H1 (cell line): ENCODE data around the gene HAGH. TPM values are rescaled to one million over a fixed set of nuclear protein-coding genes. Genes with fewer than 3 reads are reported as not detected.

Experiments used
- CTCF ChIA-PET: fragments of 300-600 bp; sonication (Branson Sonifier 250); formaldehyde crosslinking; loops from one replicate; lab custom pipeline; 2021; ENCODE audit not compliant: partially characterized antibody; lab: Charles Lee
- POLR2A ChIA-PET: fragments of 300-600 bp; sonication (Branson Sonifier 250); formaldehyde crosslinking; loops from one replicate; lab custom pipeline; 2021; ENCODE audit warnings: inconsistent platforms; ENCODE audit not compliant: partially characterized antibody; lab: Charles Lee
- DNase-seq, 2 experiments: peaks; one replicate each; pipeline versions ENCODE4 v3.0.0 to v3.0.0-alpha.2; 2010 to 2022; ENCODE audit warnings: low spot score in 2 of 2, low read depth in 1 of 2, mixed read lengths in 1 of 2
- FAIRE-seq: peaks from 2 replicates; lab custom pipeline; 2011; peaks lifted over from hg19 to GRCh38; lab: Jason Lieb, UNC
- H2AFZ ChIP-seq: 2 replicates; pipeline ENCODE4 v1.8.1; 2012; ENCODE audit warnings: low read length, inconsistent platforms
- H2AK5ac ChIP-seq: 2 replicates; pipeline ENCODE4 v1.6.1; 2013; ENCODE audit warnings: low read depth, low read length
- H2BK120ac ChIP-seq: replicated peaks from 2 replicates; pipeline ENCODE3; 2013; ENCODE audit warnings: low read depth, low read length, inconsistent platforms
- H2BK12ac ChIP-seq: 2 replicates; pipeline ENCODE4 v1.6.1; 2013; ENCODE audit warnings: low read depth, low read length
- H2BK15ac ChIP-seq: 2 replicates; pipeline ENCODE4 v1.6.1; 2013; ENCODE audit warnings: low read length
- H2BK20ac ChIP-seq: 2 replicates; pipeline ENCODE4 v1.6.1; 2013; ENCODE audit warnings: low read length
- H2BK5ac ChIP-seq: 2 replicates; pipeline ENCODE4 v1.6.1; 2013; ENCODE audit warnings: low read depth, low read length
- H3K14ac ChIP-seq: 2 replicates; pipeline ENCODE4 v1.6.1; 2013; ENCODE audit warnings: inconsistent platforms; ENCODE audit not compliant: insufficient read length
- H3K18ac ChIP-seq: 2 replicates; pipeline ENCODE4 v1.6.1; 2013; ENCODE audit warnings: low read length; ENCODE audit errors: extremely low read depth
- H3K23ac ChIP-seq: 2 replicates; pipeline ENCODE4 v1.6.1; 2013; ENCODE audit warnings: inconsistent platforms; ENCODE audit not compliant: insufficient read length
- H3K23me2 ChIP-seq: 2 replicates; pipeline ENCODE4 v1.6.1; 2013; ENCODE audit warnings: low read depth, low read length
- H3K27ac ChIP-seq: 2 replicates; pipeline ENCODE4 v1.6.1; 2011; ENCODE audit warnings: low read depth, low read length, inconsistent platforms
- H3K27me3 ChIP-seq, 4 experiments: replicated peaks in 1 of 4; 1 replicate in 1 of 4; 2 replicates in 3 of 4; pipeline versions ENCODE4 v1.6.1 to v1.8.1; 2011 to 2013; ENCODE audit warnings: low read length in 3 of 4, mild to moderate bottlenecking in 3 of 4, inconsistent platforms in 2 of 4, mixed read lengths in 2 of 4, moderate library complexity in 1 of 4; ENCODE audit not compliant: control insufficient read depth in 3 of 4, insufficient read depth in 3 of 4; ENCODE audit errors: extremely low read depth in 1 of 4
- H3K36me3 ChIP-seq, 4 experiments: 2 replicates each; pipeline versions ENCODE4 v1.6.1 to v1.8.1; 2011 to 2013; ENCODE audit warnings: mild to moderate bottlenecking in 4 of 4, low read length in 3 of 4, moderate library complexity in 2 of 4, control low read depth in 1 of 4, inconsistent platforms in 1 of 4; ENCODE audit not compliant: insufficient read depth in 4 of 4, control insufficient read depth in 2 of 4
- H3K4ac ChIP-seq: replicated peaks from 2 replicates; pipeline ENCODE3; 2013; ENCODE audit warnings: low read length, low read depth, mixed read lengths, inconsistent platforms; ENCODE audit not compliant: insufficient read length
- H3K4me1 ChIP-seq, 4 experiments: replicated peaks in 1 of 4; 1 replicate in 1 of 4; 2 replicates in 3 of 4; pipeline versions ENCODE4 v1.6.1 to v1.8.1; 2011 to 2013; ENCODE audit warnings: low read length in 3 of 4, inconsistent platforms in 2 of 4, mixed read lengths in 1 of 4; ENCODE audit not compliant: insufficient read depth in 4 of 4, control insufficient read depth in 3 of 4
- H3K4me2 ChIP-seq, 2 experiments: 2 replicates each; pipeline versions ENCODE4 v1.6.1 to v1.8.1; 2011 to 2013; ENCODE audit warnings: low read depth in 2 of 2, low read length in 2 of 2, control low read depth in 1 of 2, inconsistent platforms in 1 of 2, mild to moderate bottlenecking in 1 of 2; ENCODE audit not compliant: insufficient read depth in 1 of 2
- H3K4me3 ChIP-seq, 4 experiments: fragments of 200-600, 300-600 bp in 1 of 4; sonication (generic), shearing (Covaris generic), sonication (Bioruptor Twin) in 1 of 4; 2 replicates each; pipeline versions ENCODE4 v1.5.1 to v1.8.1; 2011 to 2016; ENCODE audit warnings: low read length in 4 of 4, low read depth in 3 of 4, control low read depth in 2 of 4, inconsistent platforms in 2 of 4, mild to moderate bottlenecking in 2 of 4, mixed read lengths in 1 of 4, moderate library complexity in 1 of 4; ENCODE audit not compliant: insufficient read depth in 2 of 4; ENCODE audit errors: extremely low read depth in 1 of 4
- H3K56ac ChIP-seq: replicated peaks from 2 replicates; pipeline ENCODE3; 2013; ENCODE audit warnings: low read depth, mild to moderate bottlenecking, mixed read lengths, low read length, inconsistent platforms; ENCODE audit not compliant: insufficient read length
- H3K79me1 ChIP-seq: 2 replicates; pipeline ENCODE4 v1.6.1; 2013; ENCODE audit warnings: low read depth, low read length, control low read depth
- H3K79me2 ChIP-seq, 2 experiments: 2 replicates each; pipeline versions ENCODE4 v1.6.1 to v1.8.1; 2012 to 2013; ENCODE audit warnings: low read length in 2 of 2, mild to moderate bottlenecking in 2 of 2, inconsistent platforms in 1 of 2; ENCODE audit not compliant: insufficient read depth in 2 of 2, control insufficient read depth in 1 of 2
- H3K9ac ChIP-seq, 4 experiments: replicated peaks in 1 of 4; 1 replicate in 1 of 4; 2 replicates in 3 of 4; pipeline versions ENCODE4 v1.6.1 to v1.8.1; 2011 to 2013; ENCODE audit warnings: low read depth in 3 of 4, low read length in 3 of 4, control low read depth in 2 of 4, mild to moderate bottlenecking in 2 of 4, moderate library complexity in 2 of 4, inconsistent platforms in 1 of 4; ENCODE audit errors: extremely low read depth in 1 of 4
- H3K9me3 ChIP-seq, 2 experiments: 2 replicates each; pipeline versions ENCODE4 v1.6.1 to v1.8.1; 2012 to 2013; ENCODE audit warnings: mild to moderate bottlenecking in 2 of 2, moderate library complexity in 2 of 2, control low read depth in 1 of 2, inconsistent platforms in 1 of 2, low read depth in 1 of 2, low read length in 1 of 2, mixed read lengths in 1 of 2; ENCODE audit not compliant: insufficient read depth in 2 of 2
- H4K20me1 ChIP-seq, 2 experiments: replicated peaks in 1 of 2; 2 replicates each; pipeline versions ENCODE3 to v1.8.1; 2011 to 2013; ENCODE audit warnings: inconsistent platforms in 2 of 2, low read length in 2 of 2, mild to moderate bottlenecking in 1 of 2; ENCODE audit not compliant: insufficient read depth in 2 of 2, control insufficient read depth in 1 of 2
- H4K5ac ChIP-seq: 2 replicates; pipeline ENCODE4 v1.6.1; 2013; ENCODE audit warnings: low read length, low read depth, mixed read lengths, inconsistent platforms; ENCODE audit not compliant: insufficient read length
- H4K8ac ChIP-seq: 2 replicates; pipeline ENCODE4 v1.8.0; 2013; ENCODE audit warnings: mild to moderate bottlenecking, moderate library complexity, low read length, inconsistent platforms; ENCODE audit not compliant: insufficient read depth; ENCODE audit errors: extremely low read depth
- H4K91ac ChIP-seq: replicated peaks from 2 replicates; pipeline ENCODE3; 2013; ENCODE audit warnings: low read length, mixed read lengths, inconsistent platforms; ENCODE audit not compliant: insufficient read length
- BCL11A ChIP-seq, 2 experiments: IDR thresholded peaks; one replicate each; pipeline ENCODE4 v1.6.1; 2011; ENCODE audit warnings: low read depth in 2 of 2, low read length in 2 of 2, mild to moderate bottlenecking in 2 of 2
- GTF2F1 ChIP-seq: IDR thresholded peaks from 2 replicates; pipeline ENCODE4 v1.6.1; 2012; ENCODE audit warnings: low read depth, low read length, improper control_type of control experiment, borderline replicate concordance
- JUND ChIP-seq: IDR thresholded peaks from 2 replicates; pipeline ENCODE4 v1.6.1; 2011; ENCODE audit warnings: mild to moderate bottlenecking, improper control_type of control experiment, low read length
- POLR2AphosphoS5 ChIP-seq: IDR thresholded peaks from 2 replicates; pipeline ENCODE4 v1.6.1; 2011; ENCODE audit warnings: low read depth, low read length
- RFX5 ChIP-seq: IDR thresholded peaks from 2 replicates; pipeline ENCODE4 v1.6.1; 2011; ENCODE audit warnings: low read depth, low read length, improper control_type of control experiment, borderline replicate concordance
- RXRA ChIP-seq: IDR thresholded peaks from 2 replicates; pipeline ENCODE4 v1.6.1; 2011; ENCODE audit warnings: low read depth, mild to moderate bottlenecking, low read length, moderate library complexity; ENCODE audit not compliant: insufficient read depth
- ZNF274 ChIP-seq: IDR thresholded peaks from 2 replicates; pipeline ENCODE4 v1.7.0; 2012; ENCODE audit warnings: low read length, borderline replicate concordance; ENCODE audit errors: extremely low read depth
- WGBS, 2 experiments: shearing (Covaris generic) in 1 of 2; methylation state at CpG; one replicate each; pipeline versions ENCODE4 v1.1.6 to v1.1.7; 2013 to 2015; ENCODE audit warnings: low lambda C conversion rate in 2 of 2, mixed read lengths in 2 of 2, inconsistent platforms in 1 of 2, low coverage in 1 of 2, missing lambda C conversion rate in 1 of 2; ENCODE audit not compliant: insufficient replicate concordance in 2 of 2, insufficient coverage in 1 of 2, insufficient read length in 1 of 2; ENCODE audit errors: extremely low coverage in 1 of 2, missing lambda C conversion rate in 1 of 2; 5-methylcytosine and 5-hydroxymethylcytosine counted together
- polyA plus RNA-seq, 7 experiments: library from polyadenylated mRNA; depleted of rRNA in 3 of 7; stranded (reverse) in 5 of 7; unstranded in 2 of 7; fragments of >200 nt in 5 of 7; fragments of 200-250 nt in 2 of 7; gene quantifications; 1 replicate in 5 of 7; 2 replicates in 1 of 7; 4 replicates in 1 of 7; pipeline versions ENCODE4 v1.2.1 to v1.2.3, GENCODE V29; 2011 to 2013; ENCODE audit warnings: missing spikeins in 2 of 7, mixed read lengths in 2 of 7
- total RNA-seq: library from RNA; stranded (reverse); fragmentation: NEBNext Ultra II Directional; extraction: Animal tissue kit (Norgen Biotek cat#: 25700); gene quantifications from 2 replicates; pipeline ENCODE4 v1.2.1, GENCODE V29; 2021

Gene HAGH
- total and polyA plus RNA-seq, 2 of the 8 experiments (the other 6 are each of a cell fraction or from before 2014, with no cell fraction given) = 28.7 to 40.6 TPM

DNA sequence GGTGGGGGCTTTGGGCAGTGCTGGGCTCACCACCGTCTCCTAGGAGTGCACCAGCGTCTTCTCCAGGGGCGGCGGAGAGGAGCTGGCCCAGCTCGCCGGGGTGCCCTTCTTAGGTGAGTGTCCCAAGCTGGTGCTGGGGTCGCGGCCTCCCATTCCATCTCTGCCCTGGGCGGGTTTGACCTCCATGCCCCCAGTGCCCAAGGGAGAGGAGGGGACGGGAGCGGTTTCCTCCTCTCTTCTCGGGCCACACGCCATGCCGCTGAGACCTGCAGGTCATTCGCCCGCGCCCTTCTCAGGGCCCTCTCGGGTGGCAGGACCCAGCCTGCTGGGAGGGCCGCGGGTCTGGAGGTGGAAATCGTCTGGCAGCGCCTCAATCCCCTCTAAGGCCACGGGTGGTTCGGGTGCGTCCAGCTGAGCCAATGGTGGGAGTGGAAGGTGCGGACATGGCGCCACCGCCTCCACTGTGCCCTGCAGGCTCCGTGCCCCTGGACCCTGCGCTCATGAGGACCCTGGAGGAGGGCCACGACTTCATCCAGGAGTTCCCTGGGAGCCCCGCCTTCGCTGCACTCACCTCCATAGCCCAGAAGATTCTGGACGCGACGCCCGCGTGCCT lies 38.4 kb downstream of the HAGH start:
- H3K56ac ChIP-seq = no peak overlapping the region

More for the DNA sequence above, 38.4 kb downstream of the HAGH start:
- H3K23me2 ChIP-seq = peaks cover 3% of the 10 kb centered on the region; the same call in 1 of the 2 replicates
- H4K20me1 ChIP-seq = peaks cover 20 to 21% of the 10 kb centered on the region in 2 experiments
- no peak overlapping the region for H3K4ac ChIP-seq
- peaks cover 0 to 44% (median 2%) of the 10 kb centered on the region in 4 experiments; a peak in 4 of 8 replicates for H3K36me3 ChIP-seq
- peaks cover 13% of the 10 kb centered on the region; the same call in 1 of the 2 replicates for H3K79me1 ChIP-seq
- no peak overlapping the region for H2BK120ac ChIP-seq
- no peak overlapping the region for H2BK15ac ChIP-seq
- H3K4me2 ChIP-seq = no peak overlapping the region
- DNase-seq (no peak), FAIRE-seq (no peak)
- no peak overlapping the region for H2BK20ac ChIP-seq
- H3K18ac ChIP-seq = no peak overlapping the region
- TF ChIP-seq BCL11A (IDR thresholded peaks at IDR 0.05; ENCODE audit: low read depth in 2 of 2, low read length in 2 of 2) (no peak), RFX5 (no peak), POLR2AphosphoS5 (no peak), GTF2F1 (no peak), RXRA (no peak), ZNF274 (no peak), JUND (no peak)
- no peak overlapping the region for H2BK12ac ChIP-seq
- H3K9me3 ChIP-seq = no peaks in the 10 kb centered on the region
- no peak overlapping the region for H3K9ac ChIP-seq
- no peak overlapping the region for H3K14ac ChIP-seq
- no peak overlapping the region for H2BK5ac ChIP-seq
- no peak overlapping the region for H3K23ac ChIP-seq
- no peak overlapping the region for H3K4me3 ChIP-seq
- H4K91ac ChIP-seq = no peak overlapping the region
- H4K8ac ChIP-seq = no peak overlapping the region
- WGBS, 2 experiments = 95% methylated on average over 19 of the region's 38 CpGs; no CpG with 5 or more reads in 1 of the 2 experiments
- no peaks in the 10 kb centered on the region; a peak in 1 of 7 replicates for H3K4me1 ChIP-seq
- POLR2A ChIA-PET = interaction anchor here (1.3 to 4.0 kb wide), 6 partner anchors 9 to 33 kb away, joined by 3 to 15 read pairs (median 4); partner anchors contain the start of genes EME2, MRPS34 and NME3
- no peak overlapping the region for H4K5ac ChIP-seq
- H3K27ac ChIP-seq = no peak overlapping the region
- CTCF ChIA-PET = interaction anchor here (1.8 kb wide), 1 partner anchor 64 kb away, joined by 7 read pairs; no protein-coding TSS in a partner anchor
- no peak overlapping the region for H2AFZ ChIP-seq
- no peaks in the 10 kb centered on the region for H3K27me3 ChIP-seq
- peaks cover 0 to 33% of the 10 kb centered on the region in 2 experiments; a peak in 3 of 4 replicates for H3K79me2 ChIP-seq
- H2AK5ac ChIP-seq = no peak overlapping the region
